Left lung (tissue), 10 donors: ENCODE measurements around the gene TRMT1L. TPM values are rescaled to one million over a fixed set of nuclear protein-coding genes. Genes with fewer than 3 reads are reported as not detected.

Source experiments
- ATAC-seq: fragments of 200-7000 bp; cut with Tn5 transposase; one replicate; pipeline ENCODE4 v1.9.1; 2020; ENCODE audit warnings: moderate library complexity
- DNase-seq, 4 donors: peaks; one replicate each; pipeline ENCODE4 v3.0.0-alpha.2; 2013 to 2020
- H3K27ac ChIP-seq, 2 donors: fragments of 200-600 bp; sonication (generic) in 1 of 2; one replicate each; pipeline versions ENCODE4 v1.5.0 to v1.8.0; 2020 to 2021
- H3K27me3 ChIP-seq, 2 donors: fragments of 200-600 bp; sonication (generic) in 1 of 2; one replicate each; pipeline versions ENCODE4 v1.5.0 to v1.8.0; 2020 to 2021
- H3K36me3 ChIP-seq, 2 donors: fragments of 200-600 bp; sonication (generic) in 1 of 2; one replicate each; pipeline versions ENCODE4 v1.5.0 to v1.8.0; 2020 to 2021
- H3K4me1 ChIP-seq, 2 donors: fragments of 200-600 bp; one replicate each; pipeline ENCODE4 v1.8.0; 2021
- H3K4me3 ChIP-seq, 2 donors: fragments of 200-600 bp; sonication (generic) in 1 of 2; one replicate each; pipeline versions ENCODE4 v1.5.0 to v1.8.0; 2020 to 2021; ENCODE audit warnings: mild to moderate bottlenecking in 1 of 2
- H3K9me3 ChIP-seq, 2 donors: fragments of 200-600 bp; sonication (generic) in 1 of 2; one replicate each; pipeline versions ENCODE4 v1.5.0 to v1.8.0; 2020 to 2021
- intact Hi-C, 2 donors: fragments of 100-400 bp; cut with DNase I; formaldehyde crosslinking; loops; one replicate each; pipeline versions ENCODE4 v1.11.2 to v1.14.2; 2022
- polyA plus RNA-seq, 6 donors: library from polyadenylated mRNA; unstranded; fragments of 120-200 nt; gene quantifications; one replicate each; pipeline ENCODE4 v1.2.1, GENCODE V29; 2013; ENCODE audit not compliant: insufficient read length in 6 of 6
- total RNA-seq, 2 donors: library from RNA; stranded (reverse); fragmentation: NEBNext Ultra II Directional; extraction: Animal tissue kit (Norgen Biotek cat#: 25700); gene quantifications; one replicate each; pipeline ENCODE4 v1.2.1, GENCODE V29; 2021
- TF ChIP-seq, protein P1 (sequence below), 2 donors: fragments of 200-600 bp; sonication (generic) in 1 of 2; IDR thresholded peaks; one replicate each; pipeline versions ENCODE4 v1.5.0 to v1.8.0; 2021; ENCODE audit warnings: antibody characterized with exemption in 2 of 2
- donor health status: DM: no; HTN: yes; CAD: no.
- donor health status: DM: no; HTN: no; CAD: no.

TRMT1L gene
- total and polyA plus RNA-seq, 8 donors: 17.0 to 24.7 (median 21.3) TPM

DNA sequence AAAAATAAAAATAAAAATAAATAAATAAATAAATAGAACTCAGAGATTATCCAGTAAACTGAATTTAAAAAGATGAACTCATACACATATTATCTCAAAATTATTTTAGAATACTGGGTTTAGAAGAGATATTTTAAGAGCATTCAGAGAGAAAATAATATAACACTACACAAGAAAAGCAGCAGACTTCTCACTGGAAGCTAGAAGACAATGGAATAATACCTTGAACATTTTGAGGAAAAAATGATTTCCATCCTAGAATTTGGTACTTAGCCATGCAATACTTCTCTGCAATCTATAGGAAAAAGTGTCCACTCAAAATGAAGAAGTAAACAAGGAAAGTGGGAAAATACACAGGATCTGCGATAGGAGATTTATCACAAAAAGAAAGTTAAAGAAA lies 24.2 kb downstream of the TRMT1L start:
- H3K4me1 ChIP-seq: no peaks in the 10 kb centered on the region
- TF ChIP-seq, protein P1, sequence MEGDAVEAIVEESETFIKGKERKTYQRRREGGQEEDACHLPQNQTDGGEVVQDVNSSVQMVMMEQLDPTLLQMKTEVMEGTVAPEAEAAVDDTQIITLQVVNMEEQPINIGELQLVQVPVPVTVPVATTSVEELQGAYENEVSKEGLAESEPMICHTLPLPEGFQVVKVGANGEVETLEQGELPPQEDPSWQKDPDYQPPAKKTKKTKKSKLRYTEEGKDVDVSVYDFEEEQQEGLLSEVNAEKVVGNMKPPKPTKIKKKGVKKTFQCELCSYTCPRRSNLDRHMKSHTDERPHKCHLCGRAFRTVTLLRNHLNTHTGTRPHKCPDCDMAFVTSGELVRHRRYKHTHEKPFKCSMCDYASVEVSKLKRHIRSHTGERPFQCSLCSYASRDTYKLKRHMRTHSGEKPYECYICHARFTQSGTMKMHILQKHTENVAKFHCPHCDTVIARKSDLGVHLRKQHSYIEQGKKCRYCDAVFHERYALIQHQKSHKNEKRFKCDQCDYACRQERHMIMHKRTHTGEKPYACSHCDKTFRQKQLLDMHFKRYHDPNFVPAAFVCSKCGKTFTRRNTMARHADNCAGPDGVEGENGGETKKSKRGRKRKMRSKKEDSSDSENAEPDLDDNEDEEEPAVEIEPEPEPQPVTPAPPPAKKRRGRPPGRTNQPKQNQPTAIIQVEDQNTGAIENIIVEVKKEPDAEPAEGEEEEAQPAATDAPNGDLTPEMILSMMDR (IDR thresholded peaks at IDR 0.05): no peak
- intact Hi-C loops: no loop called here
- H3K9me3 ChIP-seq: peaks cover 0 to 5% of the 10 kb centered on the region in 2 donors
- no peak overlapping the region for H3K4me3 ChIP-seq
- no peaks in the 10 kb centered on the region for H3K27me3 ChIP-seq
- no peak for ATAC-seq
- no peak for DNase-seq
- H3K27ac ChIP-seq: no peak overlapping the region
- H3K36me3 ChIP-seq: peaks cover 0 to 81% of the 10 kb centered on the region in 2 donors

DNA sequence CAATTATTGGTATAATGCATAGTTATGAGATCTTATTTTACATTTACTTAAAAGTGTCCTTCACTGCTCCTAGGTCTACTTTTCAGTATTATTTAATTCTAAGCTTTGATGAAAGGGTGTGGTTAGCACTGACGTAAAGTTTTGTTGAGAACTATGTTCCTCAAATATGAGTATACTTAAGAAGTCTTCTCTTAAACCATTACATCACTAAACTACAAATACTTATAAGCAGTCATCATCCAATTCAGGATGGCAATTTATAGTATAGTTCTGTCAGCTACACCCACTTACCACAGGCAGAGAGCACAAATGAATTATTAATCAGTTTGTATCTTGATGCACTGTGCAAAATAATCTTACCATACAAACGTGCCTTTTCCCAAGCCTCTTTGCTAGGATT lies 27.0 kb downstream of the TRMT1L start:
- TF ChIP-seq, protein P1 (IDR thresholded peaks at IDR 0.05): no peak
- H3K27ac ChIP-seq: no peak overlapping the region
- H3K36me3 ChIP-seq: peaks cover 0 to 83% of the 10 kb centered on the region in 2 donors
- intact Hi-C loops: no loop called here
- DNase-seq (no peak), ATAC-seq (peak; percentile 71)
- no peaks in the 10 kb centered on the region for H3K27me3 ChIP-seq
- peaks cover 0 to 5% of the 10 kb centered on the region in 2 donors for H3K9me3 ChIP-seq
- no peaks in the 10 kb centered on the region for H3K4me1 ChIP-seq
- no peak overlapping the region for H3K4me3 ChIP-seq

DNA sequence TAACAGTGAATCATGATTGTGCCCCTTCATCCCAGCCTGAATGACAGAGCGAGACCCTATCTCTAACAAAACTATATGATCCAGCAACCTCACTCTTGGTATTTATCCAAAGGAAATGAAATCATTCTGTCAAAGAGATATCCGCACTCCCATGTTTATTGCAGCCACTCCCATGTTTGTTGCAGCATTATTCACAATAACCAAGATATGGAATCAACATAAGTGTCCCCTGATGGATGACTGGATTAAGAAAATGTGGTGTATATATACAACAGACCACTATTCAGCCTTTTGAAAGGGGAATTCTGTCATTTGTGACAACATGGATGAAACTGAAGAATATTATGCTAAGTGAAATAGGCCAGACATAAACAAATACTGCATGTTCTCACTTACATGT lies 44.4 kb downstream of the TRMT1L start:
- H3K4me3 ChIP-seq: no peak overlapping the region
- no peak overlapping the region for H3K27ac ChIP-seq
- intact Hi-C loops: no loop called here
- no peaks in the 10 kb centered on the region for H3K4me1 ChIP-seq
- ATAC-seq (no peak), DNase-seq (no peak)
- peaks cover 0 to 2% of the 10 kb centered on the region in 2 donors for H3K36me3 ChIP-seq
- H3K27me3 ChIP-seq: no peaks in the 10 kb centered on the region
- H3K9me3 ChIP-seq: peaks cover 0 to 27% of the 10 kb centered on the region in 2 donors
- TF ChIP-seq, protein P1 (IDR thresholded peaks at IDR 0.05): no peak

DNA sequence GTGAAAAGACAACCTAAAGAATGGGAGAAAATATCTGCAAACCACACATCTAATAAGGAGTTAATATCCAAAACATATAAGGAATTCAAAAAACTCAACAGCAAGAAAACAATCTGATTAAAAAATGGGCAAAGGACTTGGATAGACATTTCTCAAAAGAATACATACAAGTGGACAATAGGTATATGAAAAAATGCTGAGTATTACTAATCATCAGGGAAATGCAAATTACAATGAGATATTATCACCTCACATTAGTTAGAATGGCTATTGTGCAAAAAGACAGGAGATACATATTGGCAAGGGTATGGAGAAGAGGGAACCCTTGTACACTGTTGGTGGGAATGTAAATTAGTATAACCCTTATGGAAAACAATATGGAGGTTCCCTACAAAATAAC lies 44.9 kb downstream of the TRMT1L start:
- Histone ChIP-seq H3K4me3 (no peak overlapping the region), H3K36me3 (no peaks in the 10 kb centered on the region), H3K27ac (no peak overlapping the region), H3K27me3 (no peaks in the 10 kb centered on the region), H3K4me1 (no peaks in the 10 kb centered on the region), H3K9me3 (peaks cover 0 to 32% of the 10 kb centered on the region in 2 donors)
- no peak for ATAC-seq
- DNase-seq: no peak
- TF ChIP-seq, protein P1 (IDR thresholded peaks at IDR 0.05): no peak
- intact Hi-C loops: no loop called here

GRCh38 chr1:185110145-185110544 lies 46.6 kb downstream of the TRMT1L start:
- TF ChIP-seq, protein P1 (IDR thresholded peaks at IDR 0.05): no peak
- intact Hi-C loops: no loop called here
- Histone ChIP-seq H3K9me3 (peaks cover 0 to 33% of the 10 kb centered on the region in 2 donors), H3K27ac (no peak overlapping the region), H3K4me3 (no peak overlapping the region), H3K27me3 (no peaks in the 10 kb centered on the region), H3K4me1 (no peaks in the 10 kb centered on the region), H3K36me3 (no peaks in the 10 kb centered on the region)
- DNase-seq (no peak), ATAC-seq (no peak)
